ENCODE results near the gene LBX1.

DNA sequence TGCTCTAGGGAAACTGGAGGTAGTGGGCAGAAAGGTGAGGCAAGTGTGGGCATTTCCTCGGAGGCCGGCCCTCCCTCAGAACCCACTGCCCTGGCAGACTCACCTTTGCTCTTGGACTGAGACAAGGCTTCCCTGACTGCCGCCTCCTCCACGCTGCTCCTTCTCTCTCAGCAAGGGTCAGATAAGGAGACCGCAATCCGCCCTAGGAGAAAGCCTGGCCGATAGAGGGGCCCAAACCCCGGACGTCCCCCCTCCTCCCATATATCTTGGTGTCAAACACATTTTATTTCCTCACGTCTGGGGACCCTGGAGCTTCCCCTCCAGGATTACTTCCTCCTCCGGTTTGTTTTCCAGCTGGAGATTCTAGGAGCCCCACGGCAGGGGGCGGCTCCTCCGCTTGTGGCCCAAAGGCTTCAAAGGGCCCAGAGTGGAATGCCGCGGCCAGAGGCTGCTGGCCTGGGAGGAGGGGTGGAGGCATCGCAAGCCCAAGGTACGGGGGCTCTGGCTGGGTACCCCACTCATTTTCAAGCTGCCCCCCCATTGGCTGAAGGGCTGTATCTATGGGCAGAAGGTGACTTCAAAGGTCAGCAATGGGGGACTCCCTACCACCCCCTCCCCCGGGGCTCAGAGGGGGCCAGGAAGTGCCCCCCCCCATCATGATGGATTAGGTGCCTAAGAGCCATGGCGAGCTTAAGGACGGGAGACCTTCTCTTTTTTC, 31.7 kb upstream of the LBX1 start:
- TF ChIP-seq CREB1 (IDR thresholded peaks at IDR 0.05; ENCODE audit: low read depth) (no peak), REST (IDR thresholded peaks at IDR 0.05; ENCODE audit: low read depth) (no peak), EP300 (IDR thresholded peaks at IDR 0.05; ENCODE audit: borderline replicate concordance) (no peak), YY1 (IDR thresholded peaks at IDR 0.05; ENCODE audit: low read depth) (no peak), USF1 (IDR thresholded peaks at IDR 0.05) (no peak), EGR1 (IDR thresholded peaks at IDR 0.05) (no peak), TAF1 (IDR thresholded peaks at IDR 0.05; ENCODE audit: low read depth) (no peak), FOXM1 (IDR thresholded peaks at IDR 0.05; ENCODE audit: borderline replicate concordance, low read depth) (no peak), TEAD4 (IDR thresholded peaks at IDR 0.05) (no peak), CEBPB (IDR thresholded peaks at IDR 0.05) (no peak), ZBTB7A (IDR thresholded peaks at IDR 0.05; ENCODE audit: low read depth) (no peak), RAD21 (IDR thresholded peaks at IDR 0.05; ENCODE audit: low read depth) (no peak), NFIC (IDR thresholded peaks at IDR 0.05) (no peak)
- TF ChIP-seq, protein P1, sequence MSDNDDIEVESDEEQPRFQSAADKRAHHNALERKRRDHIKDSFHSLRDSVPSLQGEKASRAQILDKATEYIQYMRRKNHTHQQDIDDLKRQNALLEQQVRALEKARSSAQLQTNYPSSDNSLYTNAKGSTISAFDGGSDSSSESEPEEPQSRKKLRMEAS (IDR thresholded peaks at IDR 0.05), result no peak
